ENCODE measurements around the gene CADPS. TPM values are rescaled to one million over a fixed set of nuclear protein-coding genes. Genes with fewer than 3 reads are reported as not detected.

Gene CADPS
- total and polyA plus RNA-seq, 7 donors, result 1.6 to 12.5 (median 6.2) TPM; not detected in 1

- intact Hi-C loops (cut with DNase I), result no loop called here
- WGBS, 2 donors, result 98% methylated on average over 1 of the region's 1 CpG
Measured at GRCh38 chr3:62735510-62735909, 139.7 kb downstream of the CADPS start.

GRCh38 chr3:62732183-62732904, 142.9 kb downstream of the CADPS start:
- H3K4me3 ChIP-seq, result no peak overlapping the region
- H3K36me3 ChIP-seq, result no peaks in the 10 kb centered on the region
- no peak for DNase-seq
- no peaks in the 10 kb centered on the region for H3K9me3 ChIP-seq
- intact Hi-C loops (cut with DNase I), result no loop called here
- H3K27me3 ChIP-seq, result no peaks in the 10 kb centered on the region
- TF ChIP-seq POLR2A (IDR thresholded peaks at IDR 0.05), result no peak
- TF ChIP-seq EP300 (IDR thresholded peaks at IDR 0.05), result no peak
- no peak for TF ChIP-seq POLR2AphosphoS5 (IDR thresholded peaks at IDR 0.05)
- no peak for TF ChIP-seq CTCF (IDR thresholded peaks at IDR 0.05)
- no peak overlapping the region for H3K27ac ChIP-seq
- 27 to 67% methylated on average over 5 of the region's 5 CpGs for WGBS, 2 donors
- H3K4me1 ChIP-seq, result no peaks in the 10 kb centered on the region

More at GRCh38 chr3:62735510-62735909, 139.7 kb downstream of the CADPS start:
- DNase-seq, result no peak
- TF ChIP-seq CTCF (IDR thresholded peaks at IDR 0.05) (no peak), EP300 (IDR thresholded peaks at IDR 0.05) (no peak), POLR2AphosphoS5 (IDR thresholded peaks at IDR 0.05) (no peak), POLR2A (IDR thresholded peaks at IDR 0.05) (no peak)
- no peaks in the 10 kb centered on the region for H3K27me3 ChIP-seq
- H3K4me1 ChIP-seq, result no peaks in the 10 kb centered on the region
- H3K36me3 ChIP-seq, result no peaks in the 10 kb centered on the region
- no peak overlapping the region for H3K4me3 ChIP-seq
- no peaks in the 10 kb centered on the region for H3K9me3 ChIP-seq
- H3K27ac ChIP-seq, result no peak overlapping the region

GRCh38 chr3:62727981-62728380, 147.2 kb downstream of the CADPS start:
- no peak overlapping the region for H3K27ac ChIP-seq
- H3K4me1 ChIP-seq, result no peaks in the 10 kb centered on the region
- no peak for DNase-seq
- H3K9me3 ChIP-seq, result no peaks in the 10 kb centered on the region
- 50 to 78% methylated on average over 5 of the region's 5 CpGs for WGBS, 2 donors
- no peaks in the 10 kb centered on the region for H3K36me3 ChIP-seq
- H3K27me3 ChIP-seq, result no peaks in the 10 kb centered on the region
- intact Hi-C loops (cut with DNase I), result no loop called here
- no peak for TF ChIP-seq POLR2AphosphoS5 (IDR thresholded peaks at IDR 0.05)
- TF ChIP-seq CTCF (IDR thresholded peaks at IDR 0.05), result no peak
- no peak for TF ChIP-seq POLR2A (IDR thresholded peaks at IDR 0.05)
- no peak for TF ChIP-seq EP300 (IDR thresholded peaks at IDR 0.05)
- no peak overlapping the region for H3K4me3 ChIP-seq

- Histone ChIP-seq H3K27me3 (no peaks in the 10 kb centered on the region), H3K36me3 (no peaks in the 10 kb centered on the region), H3K27ac (no peak overlapping the region), H3K4me1 (no peaks in the 10 kb centered on the region), H3K4me3 (no peak overlapping the region), H3K9me3 (no peaks in the 10 kb centered on the region)
- TF ChIP-seq POLR2A (IDR thresholded peaks at IDR 0.05) (no peak), EP300 (IDR thresholded peaks at IDR 0.05) (no peak), POLR2AphosphoS5 (IDR thresholded peaks at IDR 0.05) (no peak), CTCF (IDR thresholded peaks at IDR 0.05) (no peak)
- no peak for DNase-seq
- intact Hi-C loops (cut with DNase I), result no loop called here
- WGBS, 2 donors, result 49 to 87% methylated on average over 1 of the region's 1 CpG
Measured at GRCh38 chr3:62727536-62727935, 147.7 kb downstream of the CADPS start.

GRCh38 chr3:62724503-62724902, 150.7 kb downstream of the CADPS start:
- Histone ChIP-seq H3K27ac (no peak overlapping the region), H3K9me3 (no peaks in the 10 kb centered on the region), H3K4me1 (no peaks in the 10 kb centered on the region), H3K36me3 (no peaks in the 10 kb centered on the region), H3K4me3 (no peak overlapping the region), H3K27me3 (peaks cover 0 to 3% (median 0%) of the 10 kb centered on the region in 3 donors)
- intact Hi-C loops (cut with DNase I), result no loop called here
- TF ChIP-seq CTCF (IDR thresholded peaks at IDR 0.05) (no peak), POLR2A (IDR thresholded peaks at IDR 0.05) (no peak), EP300 (IDR thresholded peaks at IDR 0.05) (no peak), POLR2AphosphoS5 (IDR thresholded peaks at IDR 0.05) (no peak)
- no peak for DNase-seq
- WGBS, 2 donors, result 90 to 91% methylated on average over 4 of the region's 4 CpGs

Data from sigmoid colon (tissue), 7 donors.